HG03469 (cell line): ENCODE data around the gene VMP1.
"Not testable (repeated sequence)": the region's sequence is repeated elsewhere in the genome, so short reads cannot be mapped to it uniquely, and the experiment has no call there.

Source experiments
- ATAC-seq: cut with Tn5 transposase; IDR thresholded peaks from one replicate; pipeline ENCODE4 v1.9.1; 2021; ENCODE audit warnings: mild to moderate bottlenecking, moderate library complexity, moderate number of reproducible peaks; ENCODE audit not compliant: unreplicated experiment

Gene VMP1

GRCh38 chr17:59753522-59754467 is 46.3 kb downstream of the VMP1 start:
- no peak for ATAC-seq

- no peak for ATAC-seq
These were observed 47.1 kb downstream of the VMP1 start for GRCh38 chr17:59754552-59754951.

DNA sequence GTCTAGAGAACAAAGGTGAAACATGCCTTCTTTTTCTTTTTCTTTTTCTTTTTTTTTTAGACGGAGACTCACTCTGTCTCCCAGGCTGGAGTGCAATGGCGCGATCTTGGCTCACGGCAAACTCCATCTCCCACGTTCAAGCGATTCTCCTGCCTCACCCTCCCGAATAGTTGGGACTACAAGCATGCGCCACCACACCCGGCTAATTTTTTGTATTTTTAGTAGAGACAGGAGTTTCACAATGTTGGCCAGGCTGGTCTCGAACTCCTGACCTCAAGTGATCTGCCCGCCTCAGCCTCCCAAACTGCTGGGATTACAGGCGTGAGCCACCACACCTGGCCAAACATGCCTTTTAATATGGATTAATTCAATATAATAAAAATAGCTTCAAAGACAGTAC is 47.6 kb downstream of the VMP1 start:
- ATAC-seq, result not testable (repeated sequence)

- ATAC-seq, result no peak
These were observed 48.9 kb downstream of the VMP1 start for GRCh38 chr17:59756236-59756818.

DNA sequence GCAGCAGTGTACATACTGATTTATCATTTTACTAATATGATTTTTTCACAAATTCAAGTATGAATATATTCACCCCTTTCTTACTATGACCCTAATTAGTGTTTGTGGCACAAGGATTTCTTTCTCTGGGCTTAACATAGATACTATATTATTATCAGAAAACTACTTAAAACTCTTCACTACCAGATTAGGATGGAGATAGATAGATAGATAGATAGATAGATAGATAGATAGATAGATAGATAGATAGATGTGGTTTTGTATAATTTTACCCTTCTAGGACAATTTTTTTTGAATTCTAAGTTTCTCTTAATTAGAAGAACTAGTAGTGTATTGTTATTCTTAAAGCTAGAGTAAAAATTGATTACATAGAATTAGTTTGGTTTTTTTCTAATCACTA is 49.6 kb downstream of the VMP1 start:
- no peak for ATAC-seq

DNA sequence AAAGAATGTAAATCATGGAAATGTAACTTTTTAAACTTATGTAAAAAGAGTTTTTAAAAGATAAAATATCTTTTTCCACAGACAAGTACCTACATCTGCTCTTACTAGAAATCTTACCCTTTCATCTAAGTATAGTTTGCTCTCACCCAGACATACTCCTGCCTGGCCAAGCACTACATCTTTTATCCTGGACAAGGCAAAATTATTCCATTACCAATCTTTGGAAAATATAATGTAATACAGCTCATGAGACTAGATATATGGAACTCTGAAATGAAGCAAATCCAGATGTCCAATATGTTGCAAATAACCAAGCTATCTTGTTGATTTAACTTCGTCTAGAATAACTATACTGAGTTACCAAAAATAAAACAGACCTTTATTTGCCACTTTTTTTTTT is 50.0 kb downstream of the VMP1 start:
- ATAC-seq, result no peak

DNA sequence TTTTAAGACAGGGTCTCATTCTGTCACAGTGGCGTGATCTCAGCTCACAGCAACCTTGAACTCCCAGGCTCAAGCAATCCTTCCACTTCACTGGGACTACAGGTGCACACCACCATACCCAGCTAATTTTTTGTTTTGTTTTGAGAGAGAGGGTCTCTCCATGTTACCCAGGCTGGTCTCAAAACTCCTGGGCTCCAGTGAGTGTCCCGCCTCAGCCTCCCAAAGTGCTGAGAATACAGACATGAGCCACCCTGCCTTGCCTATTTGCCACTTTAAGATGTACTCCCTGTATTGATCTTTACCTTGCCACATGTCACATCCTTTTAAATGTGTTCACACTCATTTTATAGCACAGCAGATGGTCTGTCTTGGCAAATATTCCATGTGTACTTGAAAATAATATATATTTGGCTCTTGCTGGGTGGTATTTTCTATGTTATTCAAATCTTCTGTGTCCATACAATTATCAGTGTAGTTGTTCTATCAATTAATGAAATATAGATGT is 50.5 kb downstream of the VMP1 start:
- no peak for ATAC-seq

DNA sequence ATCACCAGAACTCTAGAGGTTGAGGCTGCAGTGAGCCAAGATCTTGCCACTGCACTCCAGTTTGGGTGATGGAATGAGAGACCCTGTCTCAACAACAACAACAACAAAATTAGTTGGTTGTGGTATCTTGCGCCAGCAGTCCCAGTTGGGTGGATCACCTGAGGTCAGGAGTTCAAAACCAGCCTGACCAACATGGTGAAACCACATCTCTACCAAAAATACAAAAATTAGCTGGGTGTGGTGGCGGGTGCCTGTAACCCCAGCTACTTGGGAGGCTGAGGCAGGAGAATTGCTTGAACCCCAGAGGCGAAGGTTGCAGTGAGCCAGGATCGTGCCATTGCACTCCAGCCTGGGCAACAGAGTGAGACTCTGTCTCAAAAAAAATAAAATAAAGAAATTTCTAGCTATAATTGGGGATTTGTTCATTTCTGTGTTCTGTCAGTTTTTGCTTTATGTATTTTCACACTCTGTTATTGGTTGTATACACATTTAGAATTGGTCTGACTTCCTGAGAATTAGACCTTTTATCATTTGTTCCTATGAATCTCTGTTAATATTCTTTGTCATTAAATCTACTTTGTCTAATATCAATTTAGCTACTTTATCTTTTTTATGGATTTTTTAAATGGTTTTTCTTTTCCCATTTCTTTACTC is 51.7 kb downstream of the VMP1 start:
- not testable (repeated sequence) for ATAC-seq

DNA sequence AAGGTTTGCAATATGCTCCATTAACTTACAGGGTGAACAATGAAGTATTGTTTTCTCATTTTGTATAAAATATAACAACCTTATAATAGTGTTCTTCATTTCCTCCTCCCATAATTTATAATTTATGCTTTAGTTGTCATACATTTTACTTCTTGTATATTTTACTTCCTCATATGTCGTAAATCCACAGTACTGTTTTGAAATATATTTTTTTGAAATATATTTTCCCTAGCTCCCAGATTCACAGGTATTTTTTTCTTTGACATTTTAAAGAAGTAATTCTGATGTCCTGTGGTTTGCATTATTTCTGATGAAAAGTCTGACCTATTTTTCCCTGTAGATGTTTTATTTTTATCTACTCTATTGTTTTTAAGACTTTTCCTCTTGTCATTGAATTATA is 52.7 kb downstream of the VMP1 start:
- no peak for ATAC-seq

- no peak for ATAC-seq
These were observed 54.1 kb downstream of the VMP1 start for GRCh38 chr17:59761385-59762048.

- peak; percentile 50 for ATAC-seq
These were observed 54.8 kb downstream of the VMP1 start for GRCh38 chr17:59762049-59762823.

DNA sequence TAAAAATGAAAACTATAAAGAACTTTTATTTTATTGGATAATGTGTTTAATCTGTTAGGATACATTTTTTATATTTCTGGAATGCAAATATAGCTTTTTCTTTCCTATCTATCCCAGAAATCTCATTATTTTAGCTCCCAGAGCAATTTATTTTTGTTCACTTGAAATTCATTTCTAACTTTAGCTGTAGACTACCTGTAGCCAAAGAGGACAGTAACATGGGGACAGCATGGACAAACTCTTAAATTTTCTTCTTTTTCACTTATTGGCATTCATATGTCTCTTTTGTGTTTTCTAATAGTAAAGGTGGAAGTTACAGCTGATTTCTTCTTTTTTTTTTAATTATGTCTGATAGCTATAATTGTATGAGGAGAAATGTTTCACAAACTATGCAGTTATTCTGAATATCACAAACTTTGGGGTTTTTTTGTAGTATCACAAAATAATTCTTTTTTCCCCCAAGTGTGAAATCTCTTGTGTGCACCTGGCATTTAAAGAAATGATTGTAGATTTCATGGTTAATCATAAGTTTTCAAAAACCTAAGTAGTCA is 55.4 kb downstream of the VMP1 start:
- ATAC-seq, result no peak

DNA sequence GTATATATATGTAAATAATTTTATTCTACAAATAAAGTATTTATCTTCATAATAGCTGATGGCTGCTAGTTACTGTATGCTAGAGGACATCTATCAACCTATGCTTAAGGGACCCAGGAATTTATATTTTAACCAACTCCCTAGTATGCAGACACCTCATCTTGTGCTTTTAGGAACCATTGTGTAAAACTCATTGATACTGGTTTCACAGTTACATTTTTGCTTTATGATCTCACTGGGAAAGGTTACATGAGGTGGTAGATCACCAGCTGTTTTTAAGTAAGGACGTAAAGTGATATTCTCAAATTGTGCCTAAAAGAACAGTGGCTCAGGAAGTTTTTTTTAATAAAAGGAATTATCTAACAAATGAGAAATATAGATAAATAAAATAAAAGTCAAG is 56.4 kb downstream of the VMP1 start:
- ATAC-seq, result no peak

DNA sequence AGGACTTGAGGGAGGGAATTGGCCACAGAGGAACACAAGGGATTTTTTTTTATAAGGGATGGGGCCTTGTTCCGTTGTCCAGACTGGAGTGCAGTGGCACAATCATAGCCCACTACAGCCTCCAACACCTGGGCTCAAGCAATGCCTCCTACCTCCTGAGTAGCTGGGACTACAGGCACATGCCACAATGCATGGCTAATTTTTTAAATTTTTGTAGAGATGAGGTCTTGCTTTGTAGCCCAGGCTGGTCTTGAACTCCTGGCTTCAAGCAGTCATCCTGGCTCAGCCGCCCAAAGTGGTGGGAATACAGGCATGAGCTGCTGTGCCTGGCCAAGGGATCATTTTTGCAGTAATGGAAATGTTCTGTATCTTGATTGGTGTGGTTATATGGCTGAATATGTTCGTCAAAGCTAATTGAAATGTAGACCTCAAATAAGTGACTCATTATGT is 56.9 kb downstream of the VMP1 start:
- no peak for ATAC-seq

- no peak for ATAC-seq
These were observed 57.6 kb downstream of the VMP1 start for GRCh38 chr17:59765038-59765437.

GRCh38 chr17:59766491-59766890 is 59.0 kb downstream of the VMP1 start:
- no peak for ATAC-seq

GRCh38 chr17:59767176-59767575 is 59.7 kb downstream of the VMP1 start:
- no peak for ATAC-seq

GRCh38 chr17:59769887-59770286 is 62.4 kb downstream of the VMP1 start:
- no peak for ATAC-seq

GRCh38 chr17:59771093-59771492 is 63.6 kb downstream of the VMP1 start:
- no peak for ATAC-seq

DNA sequence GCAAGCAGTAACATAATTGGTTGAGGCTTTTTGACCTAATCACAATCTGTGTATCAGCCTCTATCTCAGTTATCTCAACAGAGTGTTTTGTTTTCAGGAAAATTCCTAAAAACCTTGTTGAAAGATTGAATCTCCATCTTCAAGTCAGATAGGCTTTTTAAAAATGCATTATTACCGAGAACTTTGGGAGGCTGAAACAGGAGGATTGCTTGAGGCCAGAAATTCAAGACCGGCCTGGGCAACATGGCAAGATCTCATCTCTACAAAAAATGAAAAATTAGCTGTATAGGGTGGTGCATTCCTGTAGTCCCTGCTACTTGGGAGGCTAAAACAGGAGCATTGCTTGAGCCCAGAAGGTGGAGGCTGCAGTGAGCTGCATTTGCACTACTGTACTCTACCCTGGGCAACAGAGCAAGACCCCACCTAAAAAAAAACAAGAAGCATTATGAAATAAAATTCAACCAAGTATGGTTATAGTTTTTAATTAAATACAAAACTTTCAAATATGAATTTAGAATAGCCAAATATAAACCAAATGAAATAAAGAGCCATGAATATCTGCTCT is 68.4 kb downstream of the VMP1 start:
- no peak for ATAC-seq
